K562 (cell line): ENCODE measurements around the gene SRSF1.

Experiments
- SMARCA4 ChIP-seq: fragments of 450-650 bp; IDR thresholded peaks from 2 replicates; pipeline ENCODE4 v1.6.1; 2016
- TF ChIP-seq, protein P1 (sequence below): fragments of 250-450 bp; sonication (Bioruptor Pico); IDR thresholded peaks from 2 replicates; pipeline ENCODE4 v1.9.0; 2021; ENCODE audit warnings: mild to moderate bottlenecking, inconsistent platforms

- TF ChIP-seq SMARCA4: no peak
- TF ChIP-seq, protein P1, sequence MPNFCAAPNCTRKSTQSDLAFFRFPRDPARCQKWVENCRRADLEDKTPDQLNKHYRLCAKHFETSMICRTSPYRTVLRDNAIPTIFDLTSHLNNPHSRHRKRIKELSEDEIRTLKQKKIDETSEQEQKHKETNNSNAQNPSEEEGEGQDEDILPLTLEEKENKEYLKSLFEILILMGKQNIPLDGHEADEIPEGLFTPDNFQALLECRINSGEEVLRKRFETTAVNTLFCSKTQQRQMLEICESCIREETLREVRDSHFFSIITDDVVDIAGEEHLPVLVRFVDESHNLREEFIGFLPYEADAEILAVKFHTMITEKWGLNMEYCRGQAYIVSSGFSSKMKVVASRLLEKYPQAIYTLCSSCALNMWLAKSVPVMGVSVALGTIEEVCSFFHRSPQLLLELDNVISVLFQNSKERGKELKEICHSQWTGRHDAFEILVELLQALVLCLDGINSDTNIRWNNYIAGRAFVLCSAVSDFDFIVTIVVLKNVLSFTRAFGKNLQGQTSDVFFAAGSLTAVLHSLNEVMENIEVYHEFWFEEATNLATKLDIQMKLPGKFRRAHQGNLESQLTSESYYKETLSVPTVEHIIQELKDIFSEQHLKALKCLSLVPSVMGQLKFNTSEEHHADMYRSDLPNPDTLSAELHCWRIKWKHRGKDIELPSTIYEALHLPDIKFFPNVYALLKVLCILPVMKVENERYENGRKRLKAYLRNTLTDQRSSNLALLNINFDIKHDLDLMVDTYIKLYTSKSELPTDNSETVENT (CRISPR knock-in tag): no peak
Measured at GRCh38 chr17:57985675-57985974, 21.4 kb downstream of the SRSF1 start.
